ENCODE data around the gene ELF3.

Gene ELF3

GRCh38 chr1:202014060-202014459, 3.7 kb downstream of the ELF3 start:
- Histone ChIP-seq H3K4me1 (ENCODE audit: low read depth, poor library complexity, severe bottlenecking) (peaks cover 21% of the 10 kb centered on the region), H3K27ac (no peak overlapping the region), H3K4me3 (IDR thresholded peaks at IDR 0.05; ENCODE audit: insufficient read depth, low read depth, low read length) (no peak overlapping the region), H4K20me1 (ENCODE audit: insufficient read depth) (no peaks in the 10 kb centered on the region), H3K27me3 (ENCODE audit: insufficient read depth, low read depth) (no peaks in the 10 kb centered on the region), H3K79me2 (ENCODE audit: insufficient read depth, low read depth) (no peaks in the 10 kb centered on the region), H3K36me3 (ENCODE audit: insufficient read depth) (no peaks in the 10 kb centered on the region), H3K9ac (no peak overlapping the region), H2AFZ (ENCODE audit: low read depth) (no peak overlapping the region), H3K4me2 (no peak overlapping the region)
- TF ChIP-seq CTCF (conservative IDR thresholded peaks at IDR 0.05; ENCODE audit: low read depth, low read length) = no peak

- Histone ChIP-seq H3K79me2 (ENCODE audit: insufficient read depth, low read depth) (no peaks in the 10 kb centered on the region), H4K20me1 (ENCODE audit: insufficient read depth) (no peaks in the 10 kb centered on the region), H3K4me2 (no peak overlapping the region), H2AFZ (ENCODE audit: low read depth) (no peak overlapping the region), H3K36me3 (ENCODE audit: insufficient read depth) (no peaks in the 10 kb centered on the region), H3K27ac (no peak overlapping the region), H3K9ac (no peak overlapping the region), H3K27me3 (ENCODE audit: insufficient read depth, low read depth) (no peaks in the 10 kb centered on the region), H3K4me3 (IDR thresholded peaks at IDR 0.05; ENCODE audit: insufficient read depth, low read depth, low read length) (no peak overlapping the region), H3K4me1 (ENCODE audit: low read depth, poor library complexity, severe bottlenecking) (peaks cover 10% of the 10 kb centered on the region)
- no peak for TF ChIP-seq CTCF (conservative IDR thresholded peaks at IDR 0.05; ENCODE audit: low read depth, low read length)
Measured at GRCh38 chr1:202014915-202015661, 4.7 kb downstream of the ELF3 start.

- H3K9ac ChIP-seq = no peak overlapping the region
Measured at GRCh38 chr1:202015662-202015937, 5.2 kb downstream of the ELF3 start.

GRCh38 chr1:202016022-202016810, 5.8 kb downstream of the ELF3 start:
- Histone ChIP-seq H3K9ac (no peak overlapping the region), H2AFZ (ENCODE audit: low read depth) (no peak overlapping the region), H4K20me1 (ENCODE audit: insufficient read depth) (no peaks in the 10 kb centered on the region), H3K36me3 (ENCODE audit: insufficient read depth) (no peaks in the 10 kb centered on the region), H3K79me2 (ENCODE audit: insufficient read depth, low read depth) (no peaks in the 10 kb centered on the region), H3K4me1 (ENCODE audit: low read depth, poor library complexity, severe bottlenecking) (no peaks in the 10 kb centered on the region), H3K27ac (no peak overlapping the region), H3K27me3 (ENCODE audit: insufficient read depth, low read depth) (no peaks in the 10 kb centered on the region), H3K4me3 (IDR thresholded peaks at IDR 0.05; ENCODE audit: insufficient read depth, low read depth, low read length) (no peak overlapping the region), H3K4me2 (no peak overlapping the region)
- no peak for TF ChIP-seq CTCF (conservative IDR thresholded peaks at IDR 0.05; ENCODE audit: low read depth, low read length)

More at GRCh38 chr1:202015662-202015937, 5.2 kb downstream of the ELF3 start:
- Histone ChIP-seq H3K79me2 (ENCODE audit: insufficient read depth, low read depth) (no peaks in the 10 kb centered on the region), H3K27ac (no peak overlapping the region), H4K20me1 (ENCODE audit: insufficient read depth) (no peaks in the 10 kb centered on the region), H3K27me3 (ENCODE audit: insufficient read depth, low read depth) (no peaks in the 10 kb centered on the region), H3K4me1 (ENCODE audit: low read depth, poor library complexity, severe bottlenecking) (peaks cover 5% of the 10 kb centered on the region), H3K4me2 (no peak overlapping the region), H3K4me3 (IDR thresholded peaks at IDR 0.05; ENCODE audit: insufficient read depth, low read depth, low read length) (no peak overlapping the region), H3K36me3 (ENCODE audit: insufficient read depth) (no peaks in the 10 kb centered on the region), H2AFZ (ENCODE audit: low read depth) (no peak overlapping the region)
- TF ChIP-seq CTCF (conservative IDR thresholded peaks at IDR 0.05; ENCODE audit: low read depth, low read length) = no peak

All from KMS-11 (cell line).